ENCODE measurements around the gene C2orf69. TPM values are rescaled to one million over a fixed set of nuclear protein-coding genes. Genes with fewer than 3 reads are reported as not detected.
A peak's percentile ranks its signal among the peaks of the same experiment; 100 is the strongest.

Gene C2orf69
- polyA plus RNA-seq, 3 donors = 5.5 to 9.4 (median 6.9) TPM

GRCh38 chr2:199932312-199932855, 21.3 kb downstream of the C2orf69 start:
- no peaks in the 10 kb centered on the region for H3K27me3 Mint-ChIP-seq (ENCODE audit: low read depth in 3 of 3)
- Histone ChIP-seq H3K4me3 (replicated peaks in 1 of 3; ENCODE audit: low read depth in 2 of 3, low read length in 3 of 3) (no peak overlapping the region), H3K4me1 (ENCODE audit: control insufficient read depth in 1 of 2, insufficient read depth in 2 of 2, low read length in 2 of 2) (no peaks in the 10 kb centered on the region), H3K9ac (ENCODE audit: insufficient read depth, low read length, poor library complexity, severe bottlenecking) (no peak overlapping the region), H3K27ac (ENCODE audit: low read depth in 1 of 2, low read length in 2 of 2) (peak overlapping the region in 1 of 2 donors; percentile 27), H3K9me3 (replicated peaks in 1 of 2; ENCODE audit: control insufficient read depth in 1 of 2, insufficient read depth in 1 of 2, low read length in 2 of 2) (no peaks in the 10 kb centered on the region), H3K36me3 (replicated peaks in 1 of 2; ENCODE audit: control insufficient read depth in 1 of 2, insufficient read depth in 2 of 2, low read length in 2 of 2) (peaks cover 43 to 82% of the 10 kb centered on the region in 2 donors), H3K27me3 (ENCODE audit: control insufficient read depth in 2 of 2, insufficient read depth in 2 of 2, low read length in 2 of 2) (no peaks in the 10 kb centered on the region), H3K79me2 (ENCODE audit: insufficient read depth, low read length) (no peaks in the 10 kb centered on the region), H3K4me2 (replicated peaks; ENCODE audit: extremely low read depth, low read length, poor library complexity, severe bottlenecking) (no peak overlapping the region), H2AFZ (ENCODE audit: insufficient read depth, low read depth, low read length, poor library complexity, severe bottlenecking) (no peak overlapping the region), H4K20me1 (ENCODE audit: insufficient read depth, low read length) (no peaks in the 10 kb centered on the region)
- peak overlapping the region in 1 of 7 donors; percentile 50 for H3K27ac Mint-ChIP-seq
- H3K36me3 Mint-ChIP-seq = peaks cover 41 to 57% of the 10 kb centered on the region in 2 donors
- no peak for DNase-seq
- no peak for TF ChIP-seq CTCF (IDR thresholded peaks at IDR 0.05)
- WGBS (ENCODE audit: insufficient coverage) = no CpG with 5 or more reads among the region's 4 CpGs
- H3K9me3 Mint-ChIP-seq = no peaks in the 10 kb centered on the region
- intact Hi-C loops (cut with micrococcal nuclease) = no loop called here
- no peak overlapping the region for H3K4me3 Mint-ChIP-seq
- H3K4me1 Mint-ChIP-seq = no peaks in the 10 kb centered on the region

DNA sequence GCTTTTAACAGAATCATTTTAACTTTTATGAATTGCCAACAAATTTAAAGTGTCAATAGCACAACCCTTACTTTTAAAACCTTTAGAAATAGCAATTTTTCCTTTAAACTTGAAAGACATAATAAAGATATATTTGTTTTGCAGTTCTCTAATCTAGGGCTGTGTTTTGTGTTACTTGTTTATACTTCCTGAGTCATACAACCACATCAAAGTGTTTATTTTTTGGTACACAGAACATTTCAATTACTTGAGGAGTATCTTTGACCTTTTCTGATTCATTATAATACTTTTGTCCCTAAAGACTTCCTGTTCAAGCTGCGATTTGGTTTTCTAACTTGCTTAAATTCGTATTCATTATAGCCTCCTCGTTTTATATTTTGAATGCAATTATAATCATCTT, 22.4 kb downstream of the C2orf69 start:
- Histone ChIP-seq H4K20me1 (ENCODE audit: insufficient read depth, low read length) (no peaks in the 10 kb centered on the region), H3K4me3 (replicated peaks in 1 of 3; ENCODE audit: low read depth in 2 of 3, low read length in 3 of 3) (no peak overlapping the region), H3K4me1 (ENCODE audit: control insufficient read depth in 1 of 2, insufficient read depth in 2 of 2, low read length in 2 of 2) (no peaks in the 10 kb centered on the region), H2AFZ (ENCODE audit: insufficient read depth, low read depth, low read length, poor library complexity, severe bottlenecking) (no peak overlapping the region), H3K27me3 (ENCODE audit: control insufficient read depth in 2 of 2, insufficient read depth in 2 of 2, low read length in 2 of 2) (no peaks in the 10 kb centered on the region), H3K9me3 (replicated peaks in 1 of 2; ENCODE audit: control insufficient read depth in 1 of 2, insufficient read depth in 1 of 2, low read length in 2 of 2) (no peaks in the 10 kb centered on the region), H3K79me2 (ENCODE audit: insufficient read depth, low read length) (no peaks in the 10 kb centered on the region), H3K9ac (ENCODE audit: insufficient read depth, low read length, poor library complexity, severe bottlenecking) (no peak overlapping the region), H3K4me2 (replicated peaks; ENCODE audit: extremely low read depth, low read length, poor library complexity, severe bottlenecking) (no peak overlapping the region), H3K36me3 (replicated peaks in 1 of 2; ENCODE audit: control insufficient read depth in 1 of 2, insufficient read depth in 2 of 2, low read length in 2 of 2) (peaks cover 47 to 87% of the 10 kb centered on the region in 2 donors), H3K27ac (ENCODE audit: low read depth in 1 of 2, low read length in 2 of 2) (no peak overlapping the region)
- H3K4me3 Mint-ChIP-seq = no peak overlapping the region
- no peak for TF ChIP-seq CTCF (IDR thresholded peaks at IDR 0.05)
- H3K36me3 Mint-ChIP-seq = peaks cover 47 to 68% of the 10 kb centered on the region in 2 donors
- H3K9me3 Mint-ChIP-seq = no peaks in the 10 kb centered on the region
- DNase-seq = no peak
- H3K27ac Mint-ChIP-seq = no peak overlapping the region
- H3K27me3 Mint-ChIP-seq (ENCODE audit: low read depth in 3 of 3) = no peaks in the 10 kb centered on the region
- intact Hi-C loops (cut with micrococcal nuclease) = no loop called here
- WGBS (ENCODE audit: insufficient coverage) = no CpG with 5 or more reads among the region's 3 CpGs
- H3K4me1 Mint-ChIP-seq = no peaks in the 10 kb centered on the region

All from CD14-positive monocyte (primary cell).